HCT116 (cell line): Measurements from ENCODE around the gene CSTPP1. TPM values are rescaled to one million over a fixed set of nuclear protein-coding genes. Genes with fewer than 3 reads are reported as not detected.

Source experiments
- ATAC-seq: fragments of 200-7000 bp; cut with Tn5 transposase; 2 replicates; pipeline ENCODE4 v1.9.1; 2020; ENCODE audit warnings: mild to moderate bottlenecking, moderate library complexity
- BruUV-seq: library from RNA; stranded (reverse); fragments of 400-500 nt; replicated peaks from 2 replicates; lab custom pipeline; 2021; lab: Mats Ljungman, UMichigan
- CTCF ChIA-PET: fragments of 300-600 bp; sonication (Branson Sonifier 250); formaldehyde crosslinking; loops from one replicate; lab custom pipeline; 2021; ENCODE audit warnings: antibody characterized with exemption; lab: Charles Lee
- POLR2A ChIA-PET: fragments of 300-600, 350-600 bp; sonication (Branson Sonifier 250); formaldehyde crosslinking; loops from one replicate; lab custom pipeline; 2021; ENCODE audit warnings: antibody characterized with exemption; lab: Charles Lee
- RAD21 ChIA-PET, 2 experiments: fragments of 300-600 bp; sonication (Branson Sonifier 250); formaldehyde crosslinking; loops; one replicate each; lab custom pipeline; 2023; ENCODE audit warnings: low total read pairs in 2 of 2; ENCODE audit not compliant: uncharacterized antibody in 2 of 2, unreplicated experiment in 2 of 2, low non-redundant PET in 1 of 2; lab: Charles Lee
- DNase-seq: peaks from one replicate; pipeline ENCODE4 v3.0.0-alpha.2; 2010; ENCODE audit warnings: low read depth, low spot score
- H2AFZ ChIP-seq: fragments of 200-600 bp; shearing (Covaris generic), sonication (generic); 2 replicates; pipeline ENCODE4 v1.6.1; 2017; ENCODE audit warnings: low read depth, mixed run types, mixed read lengths, antibody characterized with exemption, low read length; ENCODE audit not compliant: poor library complexity, severe bottlenecking
- H3K27ac ChIP-seq: 2 replicates; pipeline ENCODE4 v1.5.1; 2012; ENCODE audit warnings: low read depth, low read length
- H3K27me3 ChIP-seq: fragments of 200-600 bp; sonication (generic); 2 replicates; pipeline ENCODE4 v1.6.1; 2016; ENCODE audit warnings: mixed run types, low read length, mixed read lengths; ENCODE audit not compliant: insufficient read depth
- H3K36me3 ChIP-seq, 2 experiments: fragments of 200-500 bp in 1 of 2; fragments of 200-600 bp in 1 of 2; sonication (Bioruptor generic) in 1 of 2; sonication (generic) in 1 of 2; 2 replicates each; pipeline versions ENCODE4 v1.5.1 to v1.6.1; 2014 to 2016; ENCODE audit warnings: low read length in 2 of 2, inconsistent platforms in 1 of 2, mixed read lengths in 1 of 2, mixed run types in 1 of 2; ENCODE audit not compliant: insufficient read depth in 2 of 2, control insufficient read depth in 1 of 2
- H3K4me1 ChIP-seq, 2 experiments: fragments of 200-600 bp in 1 of 2; sonication (generic) in 1 of 2; 2 replicates each; pipeline versions ENCODE4 v1.5.1 to v1.6.1; 2012 to 2017; ENCODE audit warnings: low read length in 2 of 2, inconsistent platforms in 1 of 2, mild to moderate bottlenecking in 1 of 2, mixed read lengths in 1 of 2, mixed run types in 1 of 2, moderate library complexity in 1 of 2; ENCODE audit not compliant: insufficient read depth in 2 of 2, control insufficient read depth in 1 of 2
- H3K4me2 ChIP-seq: fragments of 200-600 bp; sonication (generic); 2 replicates; pipeline ENCODE4 v1.6.1; 2017; ENCODE audit warnings: mixed run types, low read length, mixed read lengths
- H3K4me3 ChIP-seq, 2 experiments: fragments of 200-600 bp in 1 of 2; sonication (generic) in 1 of 2; replicated peaks in 1 of 2; 2 replicates each; pipeline ENCODE4 v1.5.1; 2011 to 2016; ENCODE audit warnings: low read length in 2 of 2, control low read depth in 1 of 2, low read depth in 1 of 2, mild to moderate bottlenecking in 1 of 2, mixed read lengths in 1 of 2, mixed run types in 1 of 2
- H3K79me2 ChIP-seq: fragments of 200-600 bp; sonication (generic); 2 replicates; pipeline ENCODE4 v1.6.1; 2017; ENCODE audit warnings: mild to moderate bottlenecking, mixed run types, low read length, moderate library complexity, mixed read lengths; ENCODE audit not compliant: insufficient read depth
- H3K9ac ChIP-seq: fragments of 200-600 bp; sonication (generic); 2 replicates; pipeline ENCODE4 v1.6.1; 2016; ENCODE audit warnings: low read length, mixed read lengths
- H3K9me2 ChIP-seq: fragments of 200-600 bp; sonication (generic), shearing (Covaris generic); 2 replicates; pipeline ENCODE4 v1.6.1; 2017; ENCODE audit warnings: mixed run types, mild to moderate bottlenecking, moderate library complexity; ENCODE audit not compliant: insufficient read depth
- H3K9me3 ChIP-seq, 2 experiments: fragments of 200-500 bp in 1 of 2; fragments of 200-600 bp in 1 of 2; sonication (Bioruptor generic) in 1 of 2; sonication (generic) in 1 of 2; 2 replicates each; pipeline ENCODE4 v1.6.1; 2014 to 2017; ENCODE audit warnings: low read length in 2 of 2, mixed read lengths in 2 of 2, inconsistent platforms in 1 of 2, low read depth in 1 of 2, mild to moderate bottlenecking in 1 of 2, mixed run types in 1 of 2, moderate library complexity in 1 of 2; ENCODE audit not compliant: control insufficient read depth in 1 of 2, insufficient read depth in 1 of 2
- H4K20me1 ChIP-seq: fragments of 200-600 bp; sonication (generic), shearing (Covaris generic); 2 replicates; pipeline ENCODE4 v1.6.1; 2017; ENCODE audit warnings: mixed run types, mild to moderate bottlenecking, moderate library complexity; ENCODE audit not compliant: insufficient read depth
- CBX3 ChIP-seq: IDR thresholded peaks from 2 replicates; pipeline ENCODE4 v1.6.1; 2012; ENCODE audit warnings: low read depth
- CEBPB ChIP-seq: IDR thresholded peaks from 2 replicates; pipeline ENCODE4 v1.6.1; 2012; ENCODE audit warnings: low read depth
- ELF1 ChIP-seq: IDR thresholded peaks from 2 replicates; pipeline ENCODE4 v1.6.1; 2012; ENCODE audit warnings: low read depth, borderline replicate concordance
- EZH2 ChIP-seq: fragments of 200-600 bp; sonication (generic); IDR thresholded peaks from 2 replicates; pipeline ENCODE4 v1.6.1; 2017; ENCODE audit warnings: antibody characterized with exemption, mixed run types
- JUND ChIP-seq: IDR thresholded peaks from 2 replicates; pipeline ENCODE4 v1.6.1; 2012
- POLR2AphosphoS5 ChIP-seq: IDR thresholded peaks from 2 replicates; pipeline ENCODE4 v1.6.1; 2011; ENCODE audit warnings: mild to moderate bottlenecking, low read depth, low read length, moderate library complexity
- RAD21 ChIP-seq: IDR thresholded peaks from 2 replicates; pipeline ENCODE4 v1.6.1; 2012; ENCODE audit warnings: low read depth, mild to moderate bottlenecking
- SIN3A ChIP-seq: IDR thresholded peaks from 2 replicates; pipeline ENCODE4 v1.6.1; 2012; ENCODE audit warnings: low read depth
- SRF ChIP-seq: IDR thresholded peaks from 2 replicates; pipeline ENCODE4 v1.6.1; 2012; ENCODE audit warnings: low read depth
- YY1 ChIP-seq: IDR thresholded peaks from 2 replicates; pipeline ENCODE4 v1.6.1; 2011; ENCODE audit warnings: low read length, low read depth, moderate library complexity, mild to moderate bottlenecking; ENCODE audit not compliant: insufficient replicate concordance; ENCODE audit errors: extremely low read depth
- ZFX ChIP-seq: fragments of 450-650 bp; IDR thresholded peaks from 2 replicates; pipeline ENCODE4 v1.6.1; 2017
- intact Hi-C: fragments of 100-400 bp; cut with micrococcal nuclease; formaldehyde crosslinking; loops from 2 replicates; pipeline ENCODE4 v1.10.0; 2022
- total RNA-seq: library from RNA; stranded (reverse); gene quantifications from one replicate; pipeline ENCODE4 v1.2.1, GENCODE V29; 2021; ENCODE audit not compliant: unreplicated experiment
- TF ChIP-seq, protein P1 (sequence below), 3 experiments: fragments of 200-600 bp in 1 of 3; sonication (generic) in 1 of 3; IDR thresholded peaks in 2 of 3; conservative IDR thresholded peaks in 1 of 3; 2 replicates each; pipeline ENCODE4 v1.5.1; 2012 to 2017; ENCODE audit warnings: low read depth in 2 of 3, low read length in 2 of 3, antibody characterized with exemption in 1 of 3, borderline replicate concordance in 1 of 3, control low read depth in 1 of 3, mild to moderate bottlenecking in 1 of 3, mixed read lengths in 1 of 3, mixed run types in 1 of 3, moderate library complexity in 1 of 3; ENCODE audit not compliant: insufficient read depth in 1 of 3
- TF ChIP-seq, protein P2 (sequence below): IDR thresholded peaks from 2 replicates; pipeline ENCODE4 v1.6.1; 2012; ENCODE audit warnings: low read depth
- TF ChIP-seq, protein P3 (sequence below): IDR thresholded peaks from 2 replicates; pipeline ENCODE4 v1.6.1; 2012
- TF ChIP-seq, protein P4 (sequence below): IDR thresholded peaks from 2 replicates; pipeline ENCODE4 v1.6.1; 2011; ENCODE audit warnings: mild to moderate bottlenecking, low read length, moderate library complexity; ENCODE audit not compliant: insufficient replicate concordance; ENCODE audit errors: extremely low read depth
- TF ChIP-seq, protein P5 (sequence below): IDR thresholded peaks from 2 replicates; pipeline ENCODE4 v1.6.1; 2012

CSTPP1 gene
- total RNA-seq, 1 experiment from 2014 or later = 24.7 TPM

DNA sequence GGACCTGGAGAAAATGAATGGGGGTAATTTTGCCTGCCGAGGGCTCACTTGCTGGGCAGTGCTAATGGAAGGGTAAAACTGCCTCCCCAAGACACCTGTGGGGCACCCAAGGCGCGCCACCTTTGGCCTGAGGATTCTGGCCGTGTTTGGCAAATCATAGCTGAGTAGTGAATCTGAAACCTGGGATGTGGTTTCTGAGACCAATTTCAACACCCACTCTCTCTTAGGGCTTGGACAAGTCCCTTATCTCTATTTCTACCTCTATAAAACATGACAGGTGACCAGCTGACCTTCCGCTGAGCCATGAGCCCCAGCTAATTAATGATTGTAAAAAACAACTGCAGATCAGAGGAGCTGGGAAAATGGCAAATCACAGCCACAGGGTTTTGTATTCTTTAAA lies 251.2 kb downstream of the CSTPP1 start:
- ChIA-PET CTCF (interaction anchor here (1.0 to 1.5 kb wide), 2 partner anchors 27 to 167 kb away, joined by 5 to 6 read pairs; partner anchors contain the start of gene DDB2), RAD21 (no interaction called here)
- DNase-seq = no peak
- Histone ChIP-seq H3K27ac (peak overlapping the region; percentile 96; the same call in 1 of the 2 replicates), H3K4me3 (peak overlapping the region; percentile 51 to 94), H3K9ac (peak overlapping the region; percentile 91), H2AFZ (no peak overlapping the region), H3K4me2 (peak overlapping the region; percentile 96), H3K4me1 (peaks cover 18 to 45% of the 10 kb centered on the region in 2 experiments)
- intact Hi-C loops = loop anchor here (1.0 kb wide), 1 partner anchor 27 kb away; the partner anchor contains the start of gene DDB2
- BruUV-seq = no TSS peak
- ATAC-seq = no peak
- TF ChIP-seq, protein P1, sequence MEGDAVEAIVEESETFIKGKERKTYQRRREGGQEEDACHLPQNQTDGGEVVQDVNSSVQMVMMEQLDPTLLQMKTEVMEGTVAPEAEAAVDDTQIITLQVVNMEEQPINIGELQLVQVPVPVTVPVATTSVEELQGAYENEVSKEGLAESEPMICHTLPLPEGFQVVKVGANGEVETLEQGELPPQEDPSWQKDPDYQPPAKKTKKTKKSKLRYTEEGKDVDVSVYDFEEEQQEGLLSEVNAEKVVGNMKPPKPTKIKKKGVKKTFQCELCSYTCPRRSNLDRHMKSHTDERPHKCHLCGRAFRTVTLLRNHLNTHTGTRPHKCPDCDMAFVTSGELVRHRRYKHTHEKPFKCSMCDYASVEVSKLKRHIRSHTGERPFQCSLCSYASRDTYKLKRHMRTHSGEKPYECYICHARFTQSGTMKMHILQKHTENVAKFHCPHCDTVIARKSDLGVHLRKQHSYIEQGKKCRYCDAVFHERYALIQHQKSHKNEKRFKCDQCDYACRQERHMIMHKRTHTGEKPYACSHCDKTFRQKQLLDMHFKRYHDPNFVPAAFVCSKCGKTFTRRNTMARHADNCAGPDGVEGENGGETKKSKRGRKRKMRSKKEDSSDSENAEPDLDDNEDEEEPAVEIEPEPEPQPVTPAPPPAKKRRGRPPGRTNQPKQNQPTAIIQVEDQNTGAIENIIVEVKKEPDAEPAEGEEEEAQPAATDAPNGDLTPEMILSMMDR (IDR thresholded peaks at IDR 0.05 in 2 of 3, conservative IDR thresholded peaks at IDR 0.05 in 1 of 3; ENCODE audit: borderline replicate concordance in 1 of 3, insufficient read depth in 1 of 3, low read depth in 2 of 3, low read length in 2 of 3) = no peak
- TF ChIP-seq EZH2 (no peak), CBX3 (no peak), RAD21 (no peak), JUND (no peak), YY1 (no peak), CEBPB (no peak), ZFX (no peak), ELF1 (no peak), POLR2AphosphoS5 (no peak), SIN3A (no peak), SRF (no peak)
- TF ChIP-seq, protein P2, sequence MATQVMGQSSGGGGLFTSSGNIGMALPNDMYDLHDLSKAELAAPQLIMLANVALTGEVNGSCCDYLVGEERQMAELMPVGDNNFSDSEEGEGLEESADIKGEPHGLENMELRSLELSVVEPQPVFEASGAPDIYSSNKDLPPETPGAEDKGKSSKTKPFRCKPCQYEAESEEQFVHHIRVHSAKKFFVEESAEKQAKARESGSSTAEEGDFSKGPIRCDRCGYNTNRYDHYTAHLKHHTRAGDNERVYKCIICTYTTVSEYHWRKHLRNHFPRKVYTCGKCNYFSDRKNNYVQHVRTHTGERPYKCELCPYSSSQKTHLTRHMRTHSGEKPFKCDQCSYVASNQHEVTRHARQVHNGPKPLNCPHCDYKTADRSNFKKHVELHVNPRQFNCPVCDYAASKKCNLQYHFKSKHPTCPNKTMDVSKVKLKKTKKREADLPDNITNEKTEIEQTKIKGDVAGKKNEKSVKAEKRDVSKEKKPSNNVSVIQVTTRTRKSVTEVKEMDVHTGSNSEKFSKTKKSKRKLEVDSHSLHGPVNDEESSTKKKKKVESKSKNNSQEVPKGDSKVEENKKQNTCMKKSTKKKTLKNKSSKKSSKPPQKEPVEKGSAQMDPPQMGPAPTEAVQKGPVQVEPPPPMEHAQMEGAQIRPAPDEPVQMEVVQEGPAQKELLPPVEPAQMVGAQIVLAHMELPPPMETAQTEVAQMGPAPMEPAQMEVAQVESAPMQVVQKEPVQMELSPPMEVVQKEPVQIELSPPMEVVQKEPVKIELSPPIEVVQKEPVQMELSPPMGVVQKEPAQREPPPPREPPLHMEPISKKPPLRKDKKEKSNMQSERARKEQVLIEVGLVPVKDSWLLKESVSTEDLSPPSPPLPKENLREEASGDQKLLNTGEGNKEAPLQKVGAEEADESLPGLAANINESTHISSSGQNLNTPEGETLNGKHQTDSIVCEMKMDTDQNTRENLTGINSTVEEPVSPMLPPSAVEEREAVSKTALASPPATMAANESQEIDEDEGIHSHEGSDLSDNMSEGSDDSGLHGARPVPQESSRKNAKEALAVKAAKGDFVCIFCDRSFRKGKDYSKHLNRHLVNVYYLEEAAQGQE = no peak
- TF ChIP-seq, protein P3, sequence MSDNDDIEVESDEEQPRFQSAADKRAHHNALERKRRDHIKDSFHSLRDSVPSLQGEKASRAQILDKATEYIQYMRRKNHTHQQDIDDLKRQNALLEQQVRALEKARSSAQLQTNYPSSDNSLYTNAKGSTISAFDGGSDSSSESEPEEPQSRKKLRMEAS = no peak
- TF ChIP-seq, protein P4, sequence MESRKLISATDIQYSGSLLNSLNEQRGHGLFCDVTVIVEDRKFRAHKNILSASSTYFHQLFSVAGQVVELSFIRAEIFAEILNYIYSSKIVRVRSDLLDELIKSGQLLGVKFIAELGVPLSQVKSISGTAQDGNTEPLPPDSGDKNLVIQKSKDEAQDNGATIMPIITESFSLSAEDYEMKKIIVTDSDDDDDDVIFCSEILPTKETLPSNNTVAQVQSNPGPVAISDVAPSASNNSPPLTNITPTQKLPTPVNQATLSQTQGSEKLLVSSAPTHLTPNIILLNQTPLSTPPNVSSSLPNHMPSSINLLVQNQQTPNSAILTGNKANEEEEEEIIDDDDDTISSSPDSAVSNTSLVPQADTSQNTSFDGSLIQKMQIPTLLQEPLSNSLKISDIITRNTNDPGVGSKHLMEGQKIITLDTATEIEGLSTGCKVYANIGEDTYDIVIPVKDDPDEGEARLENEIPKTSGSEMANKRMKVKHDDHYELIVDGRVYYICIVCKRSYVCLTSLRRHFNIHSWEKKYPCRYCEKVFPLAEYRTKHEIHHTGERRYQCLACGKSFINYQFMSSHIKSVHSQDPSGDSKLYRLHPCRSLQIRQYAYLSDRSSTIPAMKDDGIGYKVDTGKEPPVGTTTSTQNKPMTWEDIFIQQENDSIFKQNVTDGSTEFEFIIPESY = no peak
- TF ChIP-seq, protein P5, sequence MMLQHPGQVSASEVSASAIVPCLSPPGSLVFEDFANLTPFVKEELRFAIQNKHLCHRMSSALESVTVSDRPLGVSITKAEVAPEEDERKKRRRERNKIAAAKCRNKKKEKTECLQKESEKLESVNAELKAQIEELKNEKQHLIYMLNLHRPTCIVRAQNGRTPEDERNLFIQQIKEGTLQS = no peak
- TF ChIP-seq, all 23 proteins: peak for 0
- Histone ChIP-seq H3K9me2 (no peaks in the 10 kb centered on the region), H3K27me3 (no peaks in the 10 kb centered on the region), H4K20me1 (no peaks in the 10 kb centered on the region), H3K9me3 (no peaks in the 10 kb centered on the region), H3K79me2 (peaks cover 27% of the 10 kb centered on the region), H3K36me3 (no peaks in the 10 kb centered on the region)
- POLR2A ChIA-PET = interaction anchor here (3.8 kb wide), 1 partner anchor 27 kb away, joined by 29 read pairs; the partner anchor contains the start of gene DDB2
